K562 (cell line): ENCODE results near the gene CLEC18C. TPM values are rescaled to one million over a fixed set of nuclear protein-coding genes. Genes with fewer than 3 reads are reported as not detected.

Experiments
- ATAC-seq: fragments of 200-7000 bp; cut with Tn5 transposase; 3 replicates; pipeline ENCODE4 v1.9.1; 2020; ENCODE audit warnings: moderate library complexity
- BruUV-seq: library from RNA; stranded (reverse); fragments of 400-500 nt; replicated peaks from 2 replicates; lab custom pipeline; 2021; lab: Mats Ljungman, UMichigan
- CTCF ChIA-PET: fragments of 300-600 bp; formaldehyde crosslinking; extraction: SDS; loops from one replicate; lab custom pipeline; 2021; ENCODE audit warnings: low intra/inter-chr PET ratio; lab: Yijun Ruan, JAX
- POLR2A ChIA-PET: fragments of 300-600, 350-650 bp; sonication (Branson Sonifier 250); formaldehyde crosslinking; extraction: SDS; loops from one replicate; lab custom pipeline; 2021; ENCODE audit warnings: antibody characterized with exemption, inconsistent platforms; lab: Yijun Ruan, JAX
- DNase-seq, 4 experiments: peaks; one replicate each; pipeline versions ENCODE4 v3.0.0 to v3.0.0-alpha.2; 2011 to 2018; ENCODE audit warnings: low spot score in 3 of 4, mixed read lengths in 3 of 4; ENCODE audit errors: extremely low read depth in 1 of 4
- FAIRE-seq: peaks from 2 replicates; lab custom pipeline; 2011; peaks lifted over from hg19 to GRCh38; lab: Jason Lieb, UNC
- H2AFZ ChIP-seq: 2 replicates; pipeline ENCODE4 v1.6.0; 2011; ENCODE audit warnings: low read depth, low read length, control low read depth, inconsistent platforms
- H3K27ac ChIP-seq: fragments of 200-600 bp; 3 replicates; pipeline ENCODE4 v1.8.0; 2011; ENCODE audit warnings: low read depth, mild to moderate bottlenecking, control low read depth, inconsistent platforms, low read length, moderate library complexity, mixed read lengths; ENCODE audit errors: extremely low read depth
- H3K27me3 ChIP-seq, 2 experiments: fragments of 300-600 bp in 1 of 2; 2 replicates in 1 of 2; 3 replicates in 1 of 2; pipeline versions ENCODE4 v1.6.0 to v1.8.0; 2011; ENCODE audit warnings: inconsistent platforms in 2 of 2, low read length in 2 of 2, mild to moderate bottlenecking in 1 of 2, mixed read lengths in 1 of 2, moderate library complexity in 1 of 2; ENCODE audit not compliant: control insufficient read depth in 2 of 2, insufficient read depth in 2 of 2
- H3K36me3 ChIP-seq: fragments of 300-600 bp; 3 replicates; pipeline ENCODE4 v1.8.0; 2011; ENCODE audit warnings: mild to moderate bottlenecking, low read length, inconsistent platforms; ENCODE audit not compliant: control insufficient read depth, insufficient read depth
- H3K4me1 ChIP-seq, 2 experiments: fragments of 200-600 bp in 1 of 2; replicated peaks in 1 of 2; 2 replicates in 1 of 2; 3 replicates in 1 of 2; pipeline versions ENCODE4 v1.5.1 to v1.8.0; 2011; ENCODE audit warnings: inconsistent platforms in 2 of 2, low read length in 2 of 2, mild to moderate bottlenecking in 1 of 2, mixed read lengths in 1 of 2, moderate library complexity in 1 of 2; ENCODE audit not compliant: control insufficient read depth in 2 of 2, insufficient read depth in 2 of 2
- H3K4me2 ChIP-seq: 2 replicates; pipeline ENCODE4 v1.6.1; 2011; ENCODE audit warnings: low read length, control low read depth, inconsistent platforms, mixed read lengths; ENCODE audit not compliant: insufficient read depth
- H3K4me3 ChIP-seq: fragments of 200-600 bp; sonication (generic), shearing (Covaris generic); 2 replicates; pipeline ENCODE4 v1.5.1; 2016; ENCODE audit warnings: control low read depth, inconsistent platforms
- H3K79me2 ChIP-seq: fragments of 200-600 bp; 3 replicates; pipeline ENCODE4 v1.8.0; 2011; ENCODE audit warnings: low read length, inconsistent platforms; ENCODE audit not compliant: control insufficient read depth, insufficient read depth
- H3K9ac ChIP-seq, 2 experiments: 2 replicates each; pipeline versions ENCODE4 v1.6.0 to v1.6.1; 2011; ENCODE audit warnings: low read depth in 2 of 2, low read length in 2 of 2, control low read depth in 1 of 2, inconsistent platforms in 1 of 2, mild to moderate bottlenecking in 1 of 2, mixed read lengths in 1 of 2; ENCODE audit not compliant: insufficient read depth in 1 of 2
- H3K9me1 ChIP-seq: one replicate; pipeline ENCODE4 v1.6.0; 2011; ENCODE audit warnings: inconsistent platforms, mild to moderate bottlenecking, low read length, moderate library complexity; ENCODE audit not compliant: control insufficient read depth, insufficient read depth
- H3K9me3 ChIP-seq: replicated peaks from 2 replicates; pipeline ENCODE4 v1.5.1; 2011; ENCODE audit warnings: low read depth, low read length, inconsistent platforms; ENCODE audit not compliant: control insufficient read depth, insufficient read depth
- H4K20me1 ChIP-seq: replicated peaks from 2 replicates; pipeline ENCODE4 v1.6.1; 2011; ENCODE audit warnings: low read length, inconsistent platforms, mixed read lengths; ENCODE audit not compliant: control insufficient read depth, insufficient read depth
- CTCF ChIP-seq, 3 experiments: IDR thresholded peaks in 2 of 3; conservative IDR thresholded peaks in 1 of 3; 2 replicates each; pipeline ENCODE4 v1.5.1; 2011 to 2012; ENCODE audit warnings: low read length in 3 of 3, mild to moderate bottlenecking in 3 of 3, control low read depth in 2 of 3, improper control_type of control experiment in 1 of 3, inconsistent platforms in 1 of 3, low read depth in 1 of 3, mixed read lengths in 1 of 3, moderate library complexity in 1 of 3; ENCODE audit not compliant: insufficient read depth in 2 of 3
- NONO ChIP-seq, 2 experiments: fragments of 200-400 bp in 1 of 2; fragments of 450-650 bp in 1 of 2; formaldehyde crosslinking in 1 of 2; IDR thresholded peaks; 2 replicates each; pipeline ENCODE4 v1.6.1; 2017; ENCODE audit warnings: low read depth in 2 of 2, mild to moderate bottlenecking in 2 of 2, moderate library complexity in 2 of 2, low read length in 1 of 2
- RAD21 ChIP-seq, 2 experiments: fragments of 250-450 bp in 1 of 2; fragments of 450-650 bp in 1 of 2; sonication (Bioruptor Pico) in 1 of 2; formaldehyde crosslinking in 1 of 2; IDR thresholded peaks in 1 of 2; conservative IDR thresholded peaks in 1 of 2; 2 replicates each; pipeline versions ENCODE4 v1.4.0 to v1.8.0; 2020 to 2022; ENCODE audit warnings: mild to moderate bottlenecking in 2 of 2, moderate library complexity in 1 of 2
- WGBS: fragments of 100-300 bp; shearing (Covaris generic); methylation state at CpG from one replicate; pipeline ENCODE4 v1.1.6; 2016; ENCODE audit warnings: low coverage, mixed read lengths; ENCODE audit not compliant: insufficient coverage; ENCODE audit errors: missing lambda C conversion rate; 5-methylcytosine and 5-hydroxymethylcytosine counted together
- in situ Hi-C: fragments of 300-500 bp; cut with MboI; formaldehyde crosslinking; loops from 4 replicates; pipeline ENCODE4 v1.15.0; 2018; ENCODE audit warnings: inconsistent platforms, mixed read lengths
- intact Hi-C: fragments of 100-400 bp; cut with micrococcal nuclease; formaldehyde crosslinking; loops from 2 replicates; pipeline ENCODE4 v1.14.2; 2022
- polyA plus RNA-seq, 8 experiments: library from polyadenylated mRNA; depleted of rRNA in 4 of 8; stranded (reverse) in 5 of 8; unstranded in 3 of 8; fragments of >200 nt; fragmentation: Nextera tagmentation in 2 of 8; fragmentation: Illumina TruSeq in 1 of 8; extraction: Ambion mirVana in 2 of 8; extraction: Trizol in 1 of 8; gene quantifications; 2 replicates each; pipeline versions ENCODE4 v1.2.1 to v1.2.3, GENCODE V29; 2011 to 2014; ENCODE audit warnings: inconsistent platforms in 1 of 8, missing spikeins in 1 of 8
- total RNA-seq, 7 experiments: library from RNA; depleted of rRNA in 6 of 7; stranded (reverse); fragments of >200 nt in 6 of 7; fragmentation: Illumina TruSeq in 2 of 7; extraction: Trizol in 2 of 7; gene quantifications; 2 replicates each; pipeline versions ENCODE4 v1.2.1 to v1.2.3, GENCODE V29; 2011 to 2021; ENCODE audit warnings: low replicate concordance in 1 of 7

Gene CLEC18C
- total and polyA plus RNA-seq, 9 of the 15 experiments (the other 6 are each of a cell fraction or from before 2014, with no cell fraction given) = 0.06 to 1.0 (median 0.54) TPM; not detected in 2

- no TSS peak for BruUV-seq
These were observed 15.2 kb upstream of the CLEC18C start for GRCh38 chr16:70158261-70158939.

More at GRCh38 chr16:70158261-70158939, 15.2 kb upstream of the CLEC18C start:
- POLR2A ChIA-PET = no interaction called here
- no peak for FAIRE-seq
- Histone ChIP-seq H3K9me3 (no peaks in the 10 kb centered on the region), H2AFZ (no peak overlapping the region), H3K9me1 (no peaks in the 10 kb centered on the region), H3K36me3 (peaks cover 84% of the 10 kb centered on the region), H3K4me3 (no peak overlapping the region), H4K20me1 (peaks cover 3% of the 10 kb centered on the region; the same call in 1 of the 2 replicates), H3K27me3 (no peaks in the 10 kb centered on the region), H3K79me2 (no peaks in the 10 kb centered on the region), H3K27ac (no peak overlapping the region), H3K4me2 (no peak overlapping the region), H3K4me1 (peaks cover 0 to 3% of the 10 kb centered on the region in 2 experiments; a peak in 1 of 5 replicates), H3K9ac (no peak overlapping the region)
- 0 out of 4 replicates have a peak, but pooled peaks of 1 of the 2 experiments have one; percentile 4 for TF ChIP-seq RAD21 (CRISPR knock-in tag; conservative IDR thresholded peaks at IDR 0.05 in 1 of 2, IDR thresholded peaks at IDR 0.05 in 1 of 2)
- TF ChIP-seq CTCF (IDR thresholded peaks at IDR 0.05 in 2 of 3, conservative IDR thresholded peaks at IDR 0.05 in 1 of 3; ENCODE audit: insufficient read depth in 2 of 3, low read depth in 1 of 3, low read length in 3 of 3) = peak in 2 of 3 experiments; percentile 9 to 27; a peak in 2 of 6 replicates
- TF ChIP-seq NONO (IDR thresholded peaks at IDR 0.05; ENCODE audit: low read depth in 2 of 2, low read length in 1 of 2) = no peak
- in situ Hi-C loops (no loop called here), intact Hi-C loops (no loop called here)
- no peak for ATAC-seq
- CTCF ChIA-PET = no interaction called here
- DNase-seq = peak in 3 of 4 experiments; percentile 17 to 20 (median 20)
- 80% methylated on average over 7 of the region's 7 CpGs for WGBS
